HG02610 (cell line): Measurements from ENCODE around the gene DENND1B.

ENCODE experiments used
- ATAC-seq: cut with Tn5 transposase; IDR thresholded peaks from one replicate; pipeline ENCODE4 v1.9.1; 2021; ENCODE audit warnings: mild to moderate bottlenecking, moderate library complexity; ENCODE audit not compliant: unreplicated experiment

DENND1B gene

GRCh38 chr1:197472141-197472540 lies 303.1 kb downstream of the DENND1B start:
- no peak for ATAC-seq

- no peak for ATAC-seq
Observed at GRCh38 chr1:197471248-197471985, 303.9 kb downstream of the DENND1B start.

- no peak for ATAC-seq
Observed at GRCh38 chr1:197470330-197470729, 304.9 kb downstream of the DENND1B start.

GRCh38 chr1:197469620-197470210 lies 305.6 kb downstream of the DENND1B start:
- no peak for ATAC-seq

- ATAC-seq: no peak
Observed at GRCh38 chr1:197468543-197469175, 306.6 kb downstream of the DENND1B start.

- ATAC-seq: no peak
Observed at GRCh38 chr1:197467881-197468280, 307.4 kb downstream of the DENND1B start.

- ATAC-seq: no peak
Observed at GRCh38 chr1:197466813-197467212, 308.5 kb downstream of the DENND1B start.

- ATAC-seq: no peak
Observed at GRCh38 chr1:197465528-197466327, 309.6 kb downstream of the DENND1B start.

- ATAC-seq: no peak
Observed at GRCh38 chr1:197464044-197464443, 311.2 kb downstream of the DENND1B start.

GRCh38 chr1:197463142-197463541 lies 312.1 kb downstream of the DENND1B start:
- no peak for ATAC-seq

GRCh38 chr1:197462539-197462938 lies 312.7 kb downstream of the DENND1B start:
- ATAC-seq: no peak
